ENCODE data around the gene DVL3.

The DVL3 gene

DNA sequence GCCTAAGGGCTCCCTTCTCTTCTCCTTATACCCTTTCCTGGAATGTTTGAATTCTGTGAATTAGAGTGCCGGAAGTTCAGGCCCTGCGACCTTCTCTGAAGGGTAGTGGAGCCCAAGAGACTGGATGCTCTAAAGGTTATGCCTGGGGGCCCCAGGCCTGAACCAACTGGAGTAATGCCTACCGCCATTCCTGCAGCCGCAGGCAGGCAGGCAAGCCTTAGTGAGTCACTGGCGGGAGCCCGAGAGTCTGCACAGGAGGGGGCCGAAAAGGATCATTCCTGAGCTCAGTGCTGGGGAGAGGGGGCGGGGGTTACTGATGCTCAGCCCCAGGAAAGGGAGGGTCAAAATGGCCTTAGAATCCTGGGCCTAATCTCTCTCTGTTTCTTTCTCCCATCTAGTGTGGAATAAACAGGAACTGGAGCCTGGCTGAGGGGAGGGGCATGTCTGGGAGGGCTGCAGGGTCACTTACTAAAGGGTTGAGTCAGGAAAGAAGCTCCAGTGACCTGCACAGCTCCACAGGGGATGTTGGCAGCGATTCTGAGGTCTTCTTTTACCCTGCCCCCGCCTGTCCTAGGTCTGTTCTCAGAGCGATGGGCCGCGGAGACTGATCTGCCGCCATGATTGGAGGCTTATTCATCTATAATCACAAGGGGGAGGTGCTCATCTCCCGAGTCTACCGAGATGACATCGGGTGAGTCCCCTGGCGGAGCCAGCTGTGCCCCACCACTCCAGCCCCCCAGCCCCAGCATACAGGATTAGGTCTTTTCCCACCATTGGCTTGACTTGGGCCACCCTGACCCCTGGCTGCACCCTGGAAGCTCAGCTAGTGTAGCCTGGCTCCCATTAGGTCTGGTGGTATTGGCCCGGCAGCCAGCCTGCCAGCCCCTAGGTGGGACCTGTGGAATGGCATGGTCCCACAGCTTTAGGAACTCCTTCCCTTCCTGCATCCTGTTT is 21.5 kb downstream of the DVL3 start:
- peak; percentile 98 for DNase-seq

- DNase-seq = peak; percentile 81
Measured at GRCh38 chr3:184177331-184177731, 22.2 kb downstream of the DVL3 start.

GRCh38 chr3:184177767-184178306 is 22.7 kb downstream of the DVL3 start:
- no peak for DNase-seq

- DNase-seq = no peak
Measured at GRCh38 chr3:184178521-184179138, 23.5 kb downstream of the DVL3 start.

DNA sequence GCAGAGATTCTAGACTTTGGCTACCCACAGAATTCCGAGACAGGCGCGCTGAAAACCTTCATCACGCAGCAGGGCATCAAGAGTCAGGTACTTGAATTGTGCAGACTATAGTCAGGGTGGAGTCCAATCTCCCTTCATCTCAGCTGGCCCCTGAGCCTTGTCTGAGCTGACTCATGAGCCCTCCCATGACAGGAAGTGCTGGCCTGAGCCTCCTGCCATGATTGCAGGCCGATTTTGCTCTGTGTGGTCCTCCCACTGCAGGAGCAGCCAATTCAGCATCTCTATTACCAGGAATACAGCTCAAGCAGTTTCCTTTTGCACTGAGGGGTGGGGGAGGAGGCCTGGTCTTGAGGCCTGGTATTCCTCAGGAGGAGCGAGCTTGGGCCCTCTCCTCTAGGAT is 25.0 kb downstream of the DVL3 start:
- no peak for DNase-seq

GRCh38 chr3:184181596-184181995 is 26.4 kb downstream of the DVL3 start:
- DNase-seq = no peak

- DNase-seq = no peak
Measured at GRCh38 chr3:184183679-184184078, 28.5 kb downstream of the DVL3 start.

- DNase-seq = no peak
Measured at GRCh38 chr3:184184546-184185230, 29.5 kb downstream of the DVL3 start.

- peak; percentile 99 for DNase-seq
Measured at GRCh38 chr3:184185461-184186183, 30.4 kb downstream of the DVL3 start.

GRCh38 chr3:184186184-184186901 is 31.2 kb downstream of the DVL3 start, which contains the start of gene ABCF3:
Gene ABCF3 (plus strand): TSS chr3:184186199. CDS start chr3:184186208, 9 bp downstream.
- peak; percentile 35 for DNase-seq

- DNase-seq = no peak
Measured at GRCh38 chr3:184186902-184187207, 31.7 kb downstream of the DVL3 start.

DNA sequence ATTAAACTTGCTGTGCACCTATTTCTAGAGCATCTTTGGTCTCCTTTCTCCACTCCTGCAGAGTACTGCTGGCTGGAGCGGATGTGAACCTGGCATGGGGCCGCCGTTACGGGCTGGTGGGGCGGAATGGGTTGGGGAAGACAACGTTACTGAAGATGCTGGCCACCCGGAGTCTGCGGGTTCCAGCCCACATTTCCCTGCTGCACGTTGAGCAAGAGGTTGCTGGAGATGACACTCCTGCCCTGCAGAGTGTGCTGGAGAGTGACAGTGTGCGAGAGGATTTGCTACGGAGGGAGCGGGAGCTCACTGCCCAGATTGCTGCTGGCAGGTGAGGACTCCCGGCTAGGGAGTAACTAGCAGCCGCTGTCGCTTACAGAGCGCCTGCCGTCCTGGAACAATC is 32.9 kb downstream of the DVL3 start:
- DNase-seq = no peak

- DNase-seq = no peak
Measured at GRCh38 chr3:184189421-184189820, 34.2 kb downstream of the DVL3 start.

DNA sequence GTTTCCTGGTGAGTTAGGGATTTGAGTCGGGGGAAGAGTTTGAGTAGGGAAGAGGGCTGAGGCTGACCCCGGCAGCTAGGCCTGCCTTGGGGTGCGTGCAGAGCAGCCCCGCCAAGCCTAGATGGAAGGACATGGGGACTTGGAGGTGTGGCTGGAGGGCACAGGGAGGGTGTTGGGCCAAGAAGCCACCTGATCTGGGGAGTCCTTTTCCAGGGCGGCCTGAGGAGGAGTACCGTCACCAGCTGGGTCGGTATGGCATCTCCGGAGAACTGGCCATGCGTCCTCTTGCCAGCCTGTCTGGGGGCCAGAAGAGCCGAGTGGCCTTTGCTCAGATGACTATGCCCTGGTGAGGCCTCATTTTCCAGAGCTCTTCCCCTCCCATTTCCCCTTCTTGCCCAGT is 37.7 kb downstream of the DVL3 start:
- DNase-seq = no peak

DNA sequence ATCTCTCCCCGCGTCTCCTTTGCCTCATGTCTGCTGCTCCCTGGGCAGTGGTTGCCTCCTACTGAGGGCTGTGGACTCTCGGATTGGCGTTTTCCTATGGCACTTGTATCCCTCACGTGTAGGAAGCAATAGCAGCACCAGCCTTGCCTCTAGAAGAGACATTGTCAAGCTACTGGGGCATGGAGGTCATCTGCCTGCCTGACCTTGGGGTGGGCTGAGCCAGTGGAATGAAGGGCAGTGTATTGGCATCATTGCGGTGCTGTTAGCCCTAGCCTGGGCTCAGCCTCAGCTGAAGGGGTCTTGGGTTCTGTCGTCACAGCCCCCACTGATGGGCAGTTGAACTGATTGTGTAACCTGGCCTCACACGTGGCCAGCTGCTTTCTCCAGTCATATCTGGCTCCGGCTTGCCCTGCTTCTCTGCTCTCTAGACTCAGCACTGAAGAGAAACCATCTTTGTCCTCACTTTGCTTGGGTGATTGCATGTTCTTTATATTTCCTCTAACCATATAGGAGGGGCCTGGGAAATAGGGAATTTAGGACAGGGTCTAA is 38.9 kb downstream of the DVL3 start:
- no peak for DNase-seq

GRCh38 chr3:184196536-184196935 is 41.4 kb downstream of the DVL3 start:
- no peak for DNase-seq

DNA sequence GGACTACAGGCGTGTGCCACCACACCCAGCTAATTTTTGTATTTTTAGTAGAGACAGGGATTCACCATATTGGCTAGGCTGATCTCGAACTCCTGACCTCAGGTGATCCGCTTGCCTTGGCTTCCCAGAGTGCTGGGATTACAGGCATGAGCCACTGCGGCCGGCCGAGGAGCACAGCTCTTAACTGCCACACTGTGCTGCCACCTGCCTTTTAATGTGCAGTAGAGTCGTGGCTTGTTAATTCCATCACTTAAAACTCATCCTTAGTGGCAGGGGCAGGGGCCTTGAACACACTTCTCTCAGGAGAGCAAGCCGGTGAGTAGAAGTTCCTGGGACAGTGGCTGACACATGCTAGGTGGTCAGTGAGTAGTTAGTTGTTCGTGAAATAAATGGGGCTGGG is 43.3 kb downstream of the DVL3 start:
- DNase-seq = no peak

DNA sequence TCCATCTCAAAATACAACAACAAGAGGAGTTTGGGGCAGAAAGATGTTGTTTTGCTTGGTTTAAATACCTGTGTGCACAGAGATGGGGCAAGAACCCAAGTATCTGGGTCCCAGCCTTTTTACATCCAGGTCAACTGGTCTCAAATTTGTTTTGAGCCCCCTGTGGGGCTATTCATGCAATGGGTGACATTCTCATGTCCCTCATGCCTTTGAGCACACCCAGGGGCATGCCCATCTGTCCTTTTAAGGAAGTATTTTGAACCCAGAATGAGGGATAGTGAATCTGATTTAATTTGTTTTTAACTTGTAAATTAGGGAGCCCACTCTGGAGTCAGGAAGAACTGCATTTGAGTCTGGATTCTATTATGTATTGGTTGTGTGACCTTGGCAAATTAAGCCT is 45.6 kb downstream of the DVL3 start:
- no peak for DNase-seq

DNA sequence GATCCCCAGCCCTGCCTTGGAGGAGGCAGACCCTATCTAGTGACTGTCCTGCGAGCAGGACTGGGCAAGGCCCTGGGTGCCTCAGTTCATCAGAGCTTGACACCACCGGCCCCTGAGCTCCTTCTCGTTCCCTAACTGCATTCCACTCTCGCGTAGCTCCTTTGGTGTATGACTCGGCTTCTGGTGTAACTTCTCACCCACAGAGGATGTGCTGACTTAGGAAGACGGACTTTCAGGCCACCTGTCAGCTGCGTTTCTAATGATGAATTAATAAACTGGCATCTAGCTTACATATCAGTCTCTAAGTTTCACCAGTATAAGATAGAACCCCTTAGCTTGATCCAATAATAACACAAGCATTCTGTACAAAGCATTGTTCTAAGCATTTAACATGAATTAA is 48.3 kb downstream of the DVL3 start:
- DNase-seq = no peak

GRCh38 chr3:184209146-184209923 is 54.2 kb downstream of the DVL3 start:
- no peak for DNase-seq

DNA sequence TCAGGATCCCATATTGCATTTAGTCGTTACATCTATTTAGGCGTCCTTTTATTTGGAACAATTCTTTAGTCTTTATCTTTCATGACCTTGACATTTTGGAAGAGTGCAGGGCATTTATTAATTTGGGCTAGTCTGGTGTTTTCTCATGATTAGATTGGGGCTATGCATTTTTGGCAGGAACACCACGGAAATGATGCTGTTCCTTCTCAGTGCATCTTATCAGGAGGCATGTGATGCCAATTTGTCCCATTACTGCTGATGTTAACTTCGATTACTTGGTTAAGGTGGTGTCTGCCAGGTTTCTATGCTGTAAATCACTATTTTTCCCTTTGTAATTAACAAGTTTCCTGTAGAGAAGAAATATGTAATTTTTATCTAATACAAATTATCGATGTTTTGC is 56.1 kb downstream of the DVL3 start:
- no peak for DNase-seq
